ENCODE measurements around the gene CNIH3. TPM values are rescaled to one million over a fixed set of nuclear protein-coding genes. Genes with fewer than 3 reads are reported as not detected.

The CNIH3 gene
- total RNA-seq, 2 donors from 2014 or later = 1.1 to 1.8 TPM

DNA sequence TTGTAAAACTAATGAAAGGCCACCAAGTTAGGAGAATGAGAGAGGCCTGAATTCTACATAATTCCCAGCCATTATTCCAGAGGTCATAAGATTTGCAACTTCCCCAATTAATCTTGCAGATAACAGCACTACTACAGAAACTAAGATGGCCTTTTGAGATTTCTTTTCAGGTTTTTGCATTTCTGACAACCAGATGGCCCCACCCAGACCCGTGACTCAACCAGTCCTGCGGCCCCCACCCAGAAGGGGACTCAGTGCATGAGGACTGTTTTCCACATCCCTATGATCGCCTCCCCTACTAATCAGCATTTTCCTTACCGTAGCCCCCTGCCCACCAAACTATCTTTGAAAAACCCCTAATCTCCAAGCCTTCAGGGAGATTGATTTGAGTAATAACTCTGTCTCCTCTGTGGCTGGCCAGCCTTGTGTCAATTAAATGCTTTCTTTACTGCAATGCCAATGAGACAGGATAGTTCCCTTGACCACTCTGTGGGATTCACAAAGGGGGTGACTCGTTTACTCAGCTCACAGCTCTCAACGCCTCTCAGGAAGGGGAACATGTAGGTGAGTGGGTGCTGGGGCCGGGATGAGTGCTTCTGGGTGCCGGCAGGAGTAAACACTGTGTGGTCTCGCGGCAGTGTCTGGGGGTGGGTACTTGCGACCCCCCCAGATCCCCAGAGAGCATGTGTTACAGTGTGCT, 10.5 kb upstream of the CNIH3 start:
- ATAC-seq = no peak
- Mint-ChIP-seq H3K27ac (no peak overlapping the region), H3K9me3 (no peaks in the 10 kb centered on the region), H3K36me3 (peaks cover 0 to 9% of the 10 kb centered on the region in 2 donors)
- DNase-seq (ENCODE audit: low spot score in 2 of 2) = no peak

DNA sequence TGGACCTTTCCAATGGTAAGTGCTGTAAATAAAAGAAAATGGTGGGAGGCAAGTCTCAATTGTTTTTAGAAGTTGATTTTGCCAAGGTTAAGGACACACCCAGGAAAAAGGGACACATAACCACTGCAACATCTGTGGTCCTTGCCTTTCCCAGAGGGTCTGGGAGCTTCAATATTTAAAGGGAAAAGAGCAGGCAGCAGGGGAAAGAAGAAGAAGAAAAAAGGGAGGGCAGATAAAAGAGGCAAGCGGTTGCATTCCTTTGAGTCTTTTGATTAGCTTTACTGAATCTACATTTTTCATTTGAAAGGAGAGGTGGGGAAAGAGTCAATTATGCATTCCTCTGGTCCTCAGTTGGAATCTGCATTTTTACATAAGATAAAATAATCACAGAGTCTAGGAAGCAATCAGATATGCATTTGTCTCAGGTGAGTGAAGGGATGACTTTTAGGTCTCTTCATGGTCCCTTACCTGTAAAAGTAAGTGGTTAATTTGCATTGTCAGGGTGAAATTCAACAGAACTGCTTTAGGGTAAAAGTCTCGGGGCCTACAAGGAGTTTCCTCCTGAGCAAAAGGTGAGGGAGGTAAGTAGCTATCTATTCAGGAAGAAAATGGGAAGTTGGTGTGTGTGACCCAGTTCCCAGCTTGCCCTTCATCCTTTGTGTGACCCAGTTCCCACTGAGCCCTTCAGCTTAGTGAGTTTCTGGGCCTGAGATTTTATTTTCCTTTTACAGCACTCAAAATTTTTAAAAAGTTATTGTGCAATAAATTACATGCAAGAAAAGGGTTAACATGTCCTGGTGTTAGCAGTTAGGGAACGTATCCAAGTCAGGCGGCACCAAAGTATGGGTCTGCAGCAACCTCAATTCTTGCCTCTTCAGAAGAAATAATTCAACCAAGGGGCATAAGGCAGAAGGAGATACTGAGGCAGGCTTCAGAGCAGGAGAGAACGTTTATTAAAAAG, 8.6 kb upstream of the CNIH3 start:
- no peaks in the 10 kb centered on the region for H3K9me3 Mint-ChIP-seq
- ATAC-seq = no peak
- peaks cover 0 to 9% of the 10 kb centered on the region in 2 donors for H3K36me3 Mint-ChIP-seq
- no peak for DNase-seq (ENCODE audit: low spot score in 2 of 2)
- H3K27ac Mint-ChIP-seq = no peak overlapping the region

DNA sequence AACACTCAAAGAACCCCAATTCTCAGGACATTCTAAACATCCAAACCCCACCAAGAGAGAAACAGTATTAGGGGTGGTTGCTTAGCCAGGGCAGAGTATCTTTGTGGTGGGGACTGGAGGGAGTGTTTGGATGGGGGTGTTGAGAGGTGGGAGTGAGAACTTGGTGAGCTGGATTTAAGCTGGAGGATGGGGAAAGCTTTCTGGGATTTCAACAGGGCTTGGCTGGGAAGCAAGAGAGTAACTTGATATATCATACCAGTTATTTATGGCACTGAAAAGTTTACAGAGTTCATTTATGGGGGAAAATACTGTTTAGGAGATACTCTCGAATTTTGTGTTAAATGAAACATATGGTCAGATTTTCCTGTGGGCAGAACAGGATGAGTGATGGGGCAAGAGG, 6.8 kb upstream of the CNIH3 start:
- no peak overlapping the region for H3K27ac Mint-ChIP-seq
- no peaks in the 10 kb centered on the region for H3K9me3 Mint-ChIP-seq
- peaks cover 0 to 9% of the 10 kb centered on the region in 2 donors for H3K36me3 Mint-ChIP-seq
- ATAC-seq = no peak
- DNase-seq (ENCODE audit: low spot score in 2 of 2) = no peak

DNA sequence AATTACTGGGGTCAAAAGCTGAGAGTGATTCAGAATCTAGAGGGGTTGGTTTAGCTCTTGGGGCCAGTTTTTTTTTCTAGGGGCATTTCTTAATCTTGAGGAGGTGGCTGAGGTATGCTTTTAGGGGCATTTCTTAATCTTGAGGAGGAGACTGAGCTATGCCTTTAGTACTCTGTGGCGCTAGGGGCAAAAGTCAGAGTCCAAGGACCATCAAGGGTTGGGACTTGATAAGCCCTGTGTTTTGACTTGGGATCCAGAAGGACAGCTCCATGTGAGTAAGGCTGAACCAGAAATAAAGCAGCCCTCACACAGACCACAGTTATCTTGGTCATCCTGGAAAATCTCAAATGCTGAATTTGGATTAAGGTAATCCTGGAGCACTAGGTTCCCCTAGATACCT, 3.9 kb upstream of the CNIH3 start:
- Mint-ChIP-seq H3K9me3 (no peaks in the 10 kb centered on the region), H3K36me3 (peaks cover 0 to 10% of the 10 kb centered on the region in 2 donors), H3K27ac (no peak overlapping the region)
- ATAC-seq (no peak), DNase-seq (ENCODE audit: low spot score in 2 of 2) (no peak)

DNA sequence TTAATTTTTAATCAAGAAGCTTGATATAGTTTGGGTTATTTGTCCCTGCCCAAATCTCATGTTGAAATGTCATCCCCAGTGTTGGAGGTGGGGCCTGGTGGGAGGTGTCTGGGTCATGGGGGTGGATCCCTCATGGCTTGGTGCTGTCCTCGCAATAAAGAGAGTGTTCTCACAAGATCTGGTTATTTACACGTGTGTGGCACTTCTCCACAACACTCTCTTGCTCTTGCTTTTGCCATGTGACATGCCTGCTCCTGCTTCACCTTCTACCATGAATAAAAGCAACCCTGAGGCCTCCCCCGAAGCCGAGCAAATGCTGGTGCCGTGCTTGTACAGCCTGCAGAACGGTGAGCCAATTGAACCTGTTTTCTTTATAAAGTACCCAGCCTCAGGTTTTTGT, 2.6 kb upstream of the CNIH3 start:
- Mint-ChIP-seq H3K36me3 (peaks cover 0 to 10% of the 10 kb centered on the region in 2 donors), H3K9me3 (no peaks in the 10 kb centered on the region), H3K27ac (no peak overlapping the region)
- DNase-seq (ENCODE audit: low spot score in 2 of 2) = no peak
- ATAC-seq = no peak

DNA sequence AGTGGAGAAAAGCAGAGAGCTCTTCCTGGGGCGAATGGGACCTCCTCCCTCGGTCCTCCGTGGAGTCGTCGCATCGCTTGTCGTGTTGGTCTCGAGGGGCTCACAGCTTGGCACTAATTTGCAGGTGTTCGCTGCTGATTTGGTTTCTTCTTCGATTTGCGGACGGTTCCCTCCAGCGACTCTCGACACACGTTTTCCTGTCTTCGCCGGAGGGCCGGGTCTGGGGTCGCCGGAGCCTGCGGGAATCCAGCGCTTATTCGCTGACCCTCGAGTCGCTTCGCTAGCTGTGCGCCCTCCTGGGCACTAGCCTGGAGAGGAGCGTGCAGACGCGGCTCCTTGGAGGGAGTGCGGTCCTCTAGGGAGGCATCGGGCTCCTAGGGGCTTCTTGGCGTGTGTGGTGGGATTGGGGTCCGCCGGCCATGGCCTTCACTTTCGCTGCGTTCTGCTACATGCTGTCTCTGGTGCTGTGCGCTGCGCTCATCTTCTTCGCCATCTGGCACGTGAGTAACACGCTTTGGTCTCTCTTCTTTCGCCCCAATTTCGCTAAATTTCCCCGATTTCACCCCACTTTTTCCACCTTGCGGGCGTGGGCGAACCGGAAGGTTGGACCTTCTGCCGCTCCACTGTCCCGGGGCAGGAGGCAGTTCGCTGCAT, 766 bp downstream of the CNIH3 start:
- no peak for ATAC-seq
- Mint-ChIP-seq H3K36me3 (peaks cover 6 to 15% of the 10 kb centered on the region in 2 donors), H3K9me3 (peaks cover 4% of the 10 kb centered on the region in 2 donors), H3K27ac (no peak overlapping the region)
- peak in 1 of 2 donors; percentile 8 for DNase-seq (ENCODE audit: low spot score in 2 of 2)

DNA sequence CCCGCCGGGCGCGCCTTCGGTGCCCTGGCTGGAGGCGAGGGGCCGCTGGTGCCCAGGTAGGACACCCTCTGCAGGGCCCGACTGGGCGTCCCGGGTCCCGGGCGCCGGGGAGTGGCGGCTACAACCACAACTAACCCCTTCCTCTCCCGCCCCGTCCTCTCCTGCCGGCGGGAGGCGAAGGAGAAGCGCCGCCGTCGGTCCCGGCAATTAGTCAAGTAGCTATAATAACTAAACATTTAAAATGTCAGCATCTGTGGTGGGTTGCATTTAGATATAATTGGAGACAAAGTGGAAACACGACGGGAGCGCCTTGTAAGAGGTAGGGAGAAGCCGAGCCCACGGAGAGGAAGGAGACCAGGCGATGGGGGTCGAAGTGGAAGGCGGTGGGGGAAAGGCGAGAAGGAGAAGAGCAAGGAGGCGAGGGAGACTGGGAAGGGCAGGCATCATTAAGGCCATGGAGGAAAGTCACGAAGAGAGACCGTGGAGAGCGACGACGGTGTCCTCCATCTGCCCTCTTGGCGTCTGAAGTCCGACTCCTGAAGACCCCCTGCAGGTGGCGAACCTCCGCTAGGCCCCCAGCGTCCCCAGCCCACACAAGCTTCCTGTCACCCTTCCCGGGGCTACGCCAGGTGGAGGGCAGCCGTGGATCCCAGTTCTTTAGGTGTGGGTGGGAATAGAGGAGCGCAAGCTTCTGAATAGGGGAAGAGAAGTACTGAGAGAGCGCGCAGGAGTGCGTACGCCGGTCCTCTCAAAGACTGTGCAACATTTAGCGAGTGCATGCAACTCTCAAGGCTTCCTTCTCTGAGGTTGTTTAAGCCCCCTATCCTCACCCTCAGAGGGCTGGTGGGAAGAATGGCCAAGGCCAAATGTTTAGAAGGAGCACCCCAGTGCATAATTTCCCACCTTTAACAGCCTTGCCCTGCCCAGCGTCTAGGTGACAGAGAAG, 1.6 kb downstream of the CNIH3 start:
- H3K36me3 Mint-ChIP-seq = peaks cover 13 to 19% of the 10 kb centered on the region in 2 donors
- no peak for ATAC-seq
- no peak overlapping the region for H3K27ac Mint-ChIP-seq
- peaks cover 10 to 11% of the 10 kb centered on the region in 2 donors for H3K9me3 Mint-ChIP-seq
- peak in 1 of 2 donors; percentile 16 for DNase-seq (ENCODE audit: low spot score in 2 of 2)

DNA sequence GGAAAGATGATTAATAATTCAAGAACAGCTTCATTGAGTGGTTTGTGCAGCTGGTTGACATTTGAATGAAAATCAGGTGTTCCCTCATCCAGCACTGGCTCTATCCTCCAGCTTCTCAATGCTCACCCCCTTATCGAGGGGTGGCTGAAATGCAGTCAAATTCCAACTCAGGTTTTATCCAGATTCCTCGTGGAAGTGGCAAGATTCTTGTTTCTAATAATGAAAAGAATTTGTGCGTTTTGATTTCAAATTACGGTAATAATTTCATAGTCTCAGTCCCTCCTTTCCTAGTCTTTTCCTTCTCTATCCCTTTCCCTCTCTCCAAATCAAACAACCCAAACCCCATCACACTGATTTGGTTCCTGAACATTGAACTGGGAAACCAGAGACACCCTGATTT, 3.1 kb downstream of the CNIH3 start:
- Mint-ChIP-seq H3K27ac (no peak overlapping the region), H3K9me3 (peaks cover 10 to 11% of the 10 kb centered on the region in 2 donors), H3K36me3 (peaks cover 19% of the 10 kb centered on the region in 2 donors)
- no peak for ATAC-seq
- DNase-seq (ENCODE audit: low spot score in 2 of 2) = no peak

DNA sequence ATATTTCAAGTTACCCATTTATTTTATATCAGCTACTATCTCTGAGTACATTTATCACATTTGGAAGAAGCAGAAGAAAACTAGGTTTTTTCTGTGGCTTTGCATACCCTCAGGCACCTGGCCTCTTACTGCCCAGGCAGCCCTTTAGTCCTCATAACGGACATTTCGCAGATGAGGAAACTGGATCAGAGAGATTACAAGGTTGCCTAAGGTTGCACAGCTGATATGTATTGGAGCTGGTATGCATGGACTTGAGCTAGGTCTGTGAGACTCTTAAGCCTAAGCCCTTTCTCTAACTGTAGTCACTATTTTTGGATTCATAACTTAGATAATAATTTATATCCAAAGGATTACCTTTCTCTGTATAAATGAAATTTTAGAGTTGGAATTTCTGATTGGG, 4.0 kb downstream of the CNIH3 start:
- peaks cover 10 to 11% of the 10 kb centered on the region in 2 donors for H3K9me3 Mint-ChIP-seq
- H3K36me3 Mint-ChIP-seq = peaks cover 19% of the 10 kb centered on the region in 2 donors
- no peak for ATAC-seq
- no peak overlapping the region for H3K27ac Mint-ChIP-seq
- DNase-seq (ENCODE audit: low spot score in 2 of 2) = no peak

DNA sequence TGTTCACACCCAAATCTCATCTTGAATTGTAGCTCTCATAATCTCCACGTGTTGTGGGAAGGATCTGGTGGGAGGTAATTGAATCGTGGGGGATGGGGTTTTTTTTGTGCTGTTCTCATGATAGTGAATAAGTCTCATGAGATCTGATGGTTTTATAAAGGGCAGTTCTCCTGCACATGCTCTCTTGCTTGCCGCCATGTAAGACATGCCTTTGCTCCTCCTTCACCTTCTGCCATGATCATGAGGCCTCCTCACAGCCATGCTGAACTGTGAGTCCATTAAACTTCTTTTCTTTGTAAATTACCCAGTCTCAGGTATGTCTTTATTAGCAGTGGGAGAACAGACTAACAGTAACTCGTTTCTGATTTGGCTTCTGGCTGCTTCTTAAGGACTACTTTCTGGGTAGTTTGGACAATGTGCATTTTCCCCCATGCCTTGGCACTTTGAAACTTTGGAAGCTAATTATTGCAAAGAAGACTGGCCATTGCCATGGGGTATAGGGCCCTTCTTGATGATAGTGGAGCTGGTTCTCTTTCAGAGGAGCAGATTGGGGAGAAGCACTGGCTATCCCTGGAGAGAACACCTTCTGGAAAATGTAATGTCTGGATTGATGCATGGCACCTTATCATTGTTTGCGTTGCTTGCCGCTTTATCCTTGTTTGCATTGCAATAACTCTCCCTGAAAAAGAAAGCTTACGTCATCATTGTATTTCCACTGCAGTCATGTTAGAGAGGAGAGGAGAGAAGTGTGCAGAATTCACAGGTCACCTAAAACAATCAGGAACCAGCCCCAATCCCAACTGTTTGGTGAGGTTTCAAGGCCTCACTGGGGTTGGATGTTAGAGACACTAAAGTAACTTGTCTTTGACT, 5.9 kb downstream of the CNIH3 start:
- DNase-seq (ENCODE audit: low spot score in 2 of 2) = no peak
- Mint-ChIP-seq H3K9me3 (peaks cover 10 to 11% of the 10 kb centered on the region in 2 donors), H3K36me3 (peaks cover 10 to 19% of the 10 kb centered on the region in 2 donors), H3K27ac (no peak overlapping the region)
- ATAC-seq = no peak

DNA sequence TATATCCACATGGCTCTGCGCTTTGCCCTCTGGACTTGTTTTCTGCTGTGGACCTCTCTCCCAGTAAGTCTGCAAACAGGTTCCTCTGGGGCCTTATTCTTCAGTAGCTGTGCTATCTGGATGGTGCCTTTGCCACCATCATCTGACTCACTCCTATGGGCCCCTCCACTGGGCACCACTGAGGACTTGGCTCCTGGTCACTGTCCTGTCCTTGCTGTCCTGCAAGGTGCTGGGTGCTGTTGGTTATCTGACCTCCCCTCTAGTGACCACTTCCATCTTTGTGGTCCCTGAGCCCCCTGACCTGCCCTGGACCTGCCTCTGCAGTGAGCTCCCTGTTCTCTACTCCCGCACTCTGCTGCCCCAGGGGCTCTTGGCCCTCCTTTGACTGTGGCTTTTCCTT, 6.7 kb downstream of the CNIH3 start:
- ATAC-seq = no peak
- Mint-ChIP-seq H3K36me3 (peaks cover 10 to 19% of the 10 kb centered on the region in 2 donors), H3K27ac (peak overlapping the region in 1 of 2 donors; percentile 75), H3K9me3 (peaks cover 10 to 11% of the 10 kb centered on the region in 2 donors)
- DNase-seq (ENCODE audit: low spot score in 2 of 2) = no peak

DNA sequence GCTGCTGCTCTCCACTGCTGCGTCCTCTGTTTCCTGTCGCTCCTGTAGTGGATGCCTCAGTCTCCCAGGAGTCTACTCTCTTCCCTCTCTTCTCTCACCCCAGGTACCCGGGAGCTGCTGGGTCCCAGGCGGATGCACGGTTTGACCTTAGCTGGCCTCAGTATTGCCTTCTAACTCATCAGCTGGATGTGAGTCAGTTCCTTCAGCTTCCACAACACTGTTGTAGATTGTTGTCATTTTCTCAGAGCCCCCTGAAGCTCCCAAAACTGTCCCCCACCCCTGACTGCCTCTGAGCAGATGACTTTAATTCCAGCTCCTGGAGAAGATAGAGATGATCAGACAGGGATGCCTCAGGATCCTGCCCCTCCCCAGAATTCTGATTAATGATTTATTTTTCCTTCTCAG, 7.2 kb downstream of the CNIH3 start:
- Mint-ChIP-seq H3K36me3 (peaks cover 10 to 19% of the 10 kb centered on the region in 2 donors), H3K27ac (peak overlapping the region; percentile 59 to 75), H3K9me3 (peaks cover 10 to 11% of the 10 kb centered on the region in 2 donors)
- no peak for DNase-seq (ENCODE audit: low spot score in 2 of 2)
- ATAC-seq = peak; percentile 30 to 52

DNA sequence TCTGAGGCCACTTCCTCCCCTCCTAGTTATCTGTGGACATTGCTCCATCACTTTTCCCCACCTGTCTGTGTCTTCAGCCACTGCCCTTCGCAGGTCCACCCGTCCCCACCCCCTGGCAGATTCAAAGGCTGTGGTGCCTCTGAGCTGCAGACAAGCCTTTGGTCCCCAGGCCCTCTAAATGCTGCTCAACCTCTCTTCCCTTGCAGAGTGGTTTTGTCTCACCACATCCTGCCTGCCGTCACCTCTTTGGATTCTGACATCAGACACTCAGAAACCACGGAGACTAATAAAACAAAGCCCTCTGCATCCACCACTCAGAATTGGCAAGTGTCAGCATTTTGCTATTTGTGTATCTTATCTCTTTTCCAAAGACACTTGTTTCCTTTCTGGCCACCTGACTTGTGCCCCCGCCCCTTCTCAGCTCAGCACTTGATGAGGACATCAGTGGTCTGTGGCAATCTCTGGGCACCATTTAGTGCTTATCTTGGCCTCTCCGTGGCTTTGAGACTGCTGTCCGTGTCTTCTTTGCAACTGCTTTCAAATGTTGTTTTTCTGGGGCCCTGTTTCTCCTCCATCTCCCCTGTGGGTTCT, 7.7 kb downstream of the CNIH3 start:
- DNase-seq (ENCODE audit: low spot score in 2 of 2) (peak; percentile 56 to 69), ATAC-seq (peak; percentile 92 to 96)
- Mint-ChIP-seq H3K27ac (peak overlapping the region; percentile 59 to 75), H3K9me3 (peaks cover 10 to 11% of the 10 kb centered on the region in 2 donors), H3K36me3 (peaks cover 10 to 19% of the 10 kb centered on the region in 2 donors)

DNA sequence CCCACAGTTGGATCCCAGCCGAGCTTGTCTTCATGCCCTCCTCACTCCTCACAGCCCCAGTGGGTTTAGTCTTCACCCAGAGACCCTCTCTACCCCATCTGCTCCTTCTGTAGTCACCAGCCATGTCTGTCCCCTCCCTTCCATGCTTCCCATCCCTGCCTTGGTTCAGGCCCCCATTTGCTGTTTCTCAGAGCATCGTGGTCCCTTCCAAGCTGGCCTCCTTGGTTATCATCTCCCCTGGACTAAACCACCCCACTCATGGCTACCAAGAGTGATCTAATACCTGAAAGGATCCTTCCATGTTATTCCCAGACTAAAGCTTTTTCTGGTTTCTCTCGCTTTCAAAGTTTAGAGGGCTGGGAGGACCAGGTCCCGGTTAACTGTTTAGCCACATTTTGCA, 8.3 kb downstream of the CNIH3 start:
- ATAC-seq (no peak), DNase-seq (ENCODE audit: low spot score in 2 of 2) (no peak)
- peak overlapping the region; percentile 59 to 75 for H3K27ac Mint-ChIP-seq
- peaks cover 10 to 11% of the 10 kb centered on the region in 2 donors for H3K9me3 Mint-ChIP-seq
- H3K36me3 Mint-ChIP-seq = peaks cover 10 to 19% of the 10 kb centered on the region in 2 donors

DNA sequence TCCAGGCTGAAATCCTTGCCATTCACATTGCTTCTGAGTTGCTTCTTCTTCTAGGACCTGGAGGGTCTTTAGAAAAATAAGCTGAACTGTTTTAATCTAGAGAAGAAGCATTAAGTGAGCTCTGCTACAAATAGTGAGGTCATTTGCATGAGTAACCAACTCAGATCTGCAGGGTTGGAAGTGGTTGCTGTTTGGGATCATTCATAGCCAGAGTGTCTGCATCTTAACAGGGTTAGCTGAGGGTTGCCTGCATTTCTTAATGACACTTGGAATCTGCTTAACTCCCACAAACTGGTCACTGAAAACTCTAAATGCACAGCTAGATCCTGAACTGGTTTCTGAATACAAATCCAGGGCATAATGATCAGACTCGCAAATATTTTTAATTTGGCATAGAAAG, 9.9 kb downstream of the CNIH3 start:
- Mint-ChIP-seq H3K36me3 (peaks cover 10 to 19% of the 10 kb centered on the region in 2 donors), H3K9me3 (peaks cover 10 to 11% of the 10 kb centered on the region in 2 donors), H3K27ac (no peak overlapping the region)
- ATAC-seq = no peak
- DNase-seq (ENCODE audit: low spot score in 2 of 2) = no peak

Data from activated naive CD4-positive, alpha-beta T cell treated with anti-CD3 and anti-CD28 coated beads, Interleukin-2, amount 50 U/mL, for 72 hours (primary cell).